Hematopoietic multipotent progenitor cell treated with erythropoietin and hydrocortisone succinate and interleukin-3 and kit ligand, for 4 days (in vitro differentiated cells): ENCODE measurements around the gene ULK1.

Experiments used
- DNase-seq: peaks from one replicate; pipeline ENCODE4 v3.0.0-alpha.2; 2015

Gene ULK1

GRCh38 chr12:131909752-131910219 is 15.4 kb downstream of the ULK1 start:
- DNase-seq, result no peak

GRCh38 chr12:131910302-131911027 is 16.0 kb downstream of the ULK1 start:
- DNase-seq, result no peak

DNA sequence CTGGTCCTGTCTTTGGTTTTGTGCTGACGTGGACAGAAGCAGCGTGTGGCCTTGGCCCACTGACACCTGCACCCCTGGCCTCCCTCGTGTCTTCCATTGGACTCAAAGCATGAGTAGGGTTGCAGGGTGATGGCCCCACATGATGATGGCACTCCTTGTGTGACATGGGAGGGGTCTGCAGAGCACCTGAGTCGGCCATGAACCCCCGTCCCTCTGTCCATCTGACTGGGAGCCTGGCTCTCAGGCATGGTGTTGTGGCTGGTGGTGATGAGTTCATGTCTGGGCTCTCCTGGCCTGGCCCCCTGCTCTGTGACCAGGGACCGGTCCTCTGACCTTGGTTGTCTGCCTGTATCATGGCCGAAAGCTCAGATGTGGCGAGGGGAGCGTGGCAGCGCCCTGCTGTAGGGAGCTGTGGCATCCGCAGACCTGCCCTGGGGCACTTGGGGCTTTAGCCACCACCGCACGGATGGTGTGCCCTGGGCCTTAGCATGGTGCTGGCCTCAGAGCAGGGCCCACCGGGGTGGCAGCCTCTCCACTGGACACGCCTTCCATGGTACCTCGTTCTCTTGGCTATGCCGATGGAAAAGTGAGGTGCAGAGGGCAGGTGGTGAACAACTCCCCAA is 16.7 kb downstream of the ULK1 start:
- DNase-seq, result no peak

DNA sequence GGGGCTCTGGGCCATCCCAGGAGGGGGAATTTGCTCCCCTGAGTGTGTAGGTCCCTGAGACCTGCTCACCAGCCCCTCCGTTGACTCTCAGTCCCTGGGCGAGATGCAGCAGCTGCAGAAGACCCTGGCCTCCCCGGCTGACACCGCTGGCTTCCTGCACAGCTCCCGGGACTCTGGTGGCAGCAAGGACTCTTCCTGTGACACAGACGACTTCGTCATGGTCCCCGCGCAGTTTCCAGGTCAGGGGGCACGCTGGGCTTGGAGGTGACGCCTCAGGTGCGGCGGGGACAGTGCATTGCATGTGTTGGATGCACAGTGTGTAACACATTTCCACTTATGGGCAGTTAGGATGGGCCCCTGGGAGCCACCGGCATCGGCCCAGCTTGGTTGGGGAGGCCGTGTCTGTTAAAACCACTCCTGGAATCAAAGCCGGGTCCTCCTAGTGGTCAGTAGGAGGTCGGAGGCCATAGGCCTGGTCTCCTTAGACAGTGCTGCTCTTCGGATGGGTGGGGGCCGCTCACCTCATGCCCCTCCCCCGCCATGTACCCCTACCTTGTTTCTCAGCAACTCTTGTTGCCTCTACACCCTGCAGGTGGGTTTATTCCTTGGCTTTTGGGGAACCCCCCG is 17.5 kb downstream of the ULK1 start:
- DNase-seq, result no peak

- DNase-seq, result peak; percentile 83
These were observed 18.3 kb downstream of the ULK1 start for GRCh38 chr12:131912518-131913274.

GRCh38 chr12:131913666-131914065 is 19.2 kb downstream of the ULK1 start:
- no peak for DNase-seq

GRCh38 chr12:131914179-131914702 is 19.8 kb downstream of the ULK1 start:
- DNase-seq, result no peak

- DNase-seq, result no peak
These were observed 20.7 kb downstream of the ULK1 start for GRCh38 chr12:131915000-131915689.

DNA sequence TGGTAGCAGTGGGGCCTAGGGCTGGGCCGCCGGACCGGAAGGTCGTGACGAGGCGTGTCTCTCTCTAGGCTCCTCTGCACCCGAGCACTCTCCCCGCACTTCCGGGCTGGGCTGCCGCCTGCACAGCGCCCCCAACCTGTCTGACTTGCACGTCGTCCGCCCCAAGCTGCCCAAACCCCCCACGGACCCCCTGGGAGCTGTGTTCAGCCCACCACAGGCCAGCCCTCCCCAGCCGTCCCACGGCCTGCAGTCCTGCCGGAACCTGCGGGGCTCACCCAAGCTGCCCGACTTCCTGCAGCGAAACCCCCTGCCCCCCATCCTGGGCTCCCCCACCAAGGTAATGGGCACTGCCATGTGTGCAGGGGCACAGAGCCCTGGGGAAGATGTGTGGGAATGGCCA is 21.4 kb downstream of the ULK1 start:
- DNase-seq, result no peak

- no peak for DNase-seq
These were observed 22.1 kb downstream of the ULK1 start for GRCh38 chr12:131916306-131917138.

DNA sequence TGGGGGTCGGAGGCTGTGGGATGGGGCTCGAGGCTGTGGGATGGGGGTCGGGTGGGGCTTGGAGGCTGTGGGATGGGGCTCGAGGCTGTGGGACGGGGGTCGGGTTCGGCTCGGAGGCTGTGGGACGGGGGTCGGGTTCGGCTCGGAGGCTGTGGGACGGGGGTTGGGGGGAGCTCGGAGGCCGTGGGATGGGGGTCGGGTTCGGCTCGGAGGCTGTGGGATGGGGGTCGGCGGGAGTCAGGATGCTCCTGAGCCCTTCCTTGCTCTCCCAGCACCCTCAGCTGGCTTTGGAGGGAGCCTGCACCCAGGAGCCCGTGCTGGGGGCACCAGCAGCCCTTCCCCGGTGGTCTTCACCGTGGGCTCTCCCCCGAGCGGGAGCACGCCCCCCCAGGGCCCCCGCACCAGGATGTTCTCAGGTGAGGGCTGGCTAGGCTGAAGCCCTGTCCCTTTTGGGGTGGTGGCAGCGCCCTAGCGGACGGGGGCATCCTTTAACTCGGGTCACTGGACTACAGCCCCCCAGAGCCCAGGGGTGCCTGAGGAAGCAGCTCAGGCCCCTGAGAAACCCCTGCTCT is 22.8 kb downstream of the ULK1 start:
- no peak for DNase-seq

- no peak for DNase-seq
These were observed 23.4 kb downstream of the ULK1 start for GRCh38 chr12:131917711-131918306.

DNA sequence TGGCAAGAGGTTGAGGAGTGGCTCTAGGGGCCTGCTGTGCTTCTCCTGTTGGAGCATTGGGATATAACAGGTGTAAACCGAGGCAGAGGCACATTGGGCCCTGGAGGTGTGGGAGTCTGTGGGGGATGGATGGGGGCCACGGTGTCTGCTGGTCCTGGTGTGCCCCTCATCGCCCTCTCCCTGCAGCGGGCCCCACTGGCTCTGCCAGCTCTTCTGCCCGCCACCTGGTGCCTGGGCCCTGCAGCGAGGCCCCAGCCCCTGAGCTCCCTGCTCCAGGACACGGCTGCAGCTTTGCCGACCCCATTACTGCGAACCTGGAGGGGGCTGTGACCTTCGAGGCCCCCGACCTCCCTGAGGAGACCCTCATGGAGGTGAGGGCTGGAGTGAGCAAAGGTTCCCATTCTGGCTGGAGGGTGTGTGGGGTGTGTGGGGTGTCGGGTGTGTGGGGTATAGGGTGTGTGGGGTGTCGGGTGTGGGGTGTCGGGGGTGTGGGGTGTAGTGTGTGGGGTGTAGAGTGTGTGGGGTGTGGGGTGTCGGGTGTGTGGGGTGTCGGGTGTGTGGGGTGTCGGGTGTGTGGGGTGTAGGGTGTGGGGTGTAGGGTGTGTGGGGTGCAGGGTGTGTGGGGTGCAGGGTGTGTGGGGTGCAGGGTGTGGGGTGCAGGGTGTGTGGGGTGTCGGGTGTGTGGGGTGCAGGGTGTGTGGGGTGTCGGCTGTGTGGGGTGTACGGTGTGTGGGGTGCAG is 24.1 kb downstream of the ULK1 start:
- DNase-seq, result no peak

- no peak for DNase-seq
These were observed 24.6 kb downstream of the ULK1 start for GRCh38 chr12:131919051-131919347.

- DNase-seq, result no peak
These were observed 25.1 kb downstream of the ULK1 start for GRCh38 chr12:131919366-131920156.

DNA sequence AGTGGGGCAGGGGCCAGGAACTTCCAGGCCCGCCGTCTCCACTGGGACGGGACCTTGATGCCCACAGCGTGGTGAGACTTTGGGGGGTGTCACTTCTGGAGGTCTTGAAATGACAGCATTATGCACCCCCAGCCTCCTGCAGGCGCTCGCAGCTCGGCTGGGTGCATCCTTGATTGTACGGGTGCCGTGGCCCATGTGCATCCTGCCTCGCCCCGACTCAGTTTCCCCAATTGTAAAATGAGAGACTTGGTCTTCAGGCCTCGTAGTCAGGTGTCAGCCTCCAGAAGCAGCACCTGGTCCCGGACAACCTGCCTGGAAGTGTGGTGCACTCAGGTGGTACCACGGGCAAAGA is 25.7 kb downstream of the ULK1 start:
- no peak for DNase-seq

GRCh38 chr12:131920902-131921840 is 26.7 kb downstream of the ULK1 start:
- DNase-seq, result no peak
